Mucosa of gallbladder (tissue), 1 donor: ENCODE measurements around the gene RASA4. TPM values are rescaled to one million over a fixed set of nuclear protein-coding genes. Genes with fewer than 3 reads are reported as not detected.
A peak's percentile ranks its signal among the peaks of the same experiment; 100 is the strongest.
"Not testable (repeated sequence)": the region's sequence is repeated elsewhere in the genome, so short reads cannot be mapped to it uniquely, and the experiment has no call there.

ENCODE experiments used
- DNase-seq: peaks from one replicate; pipeline ENCODE4 v3.0.0-alpha.2; 2020; ENCODE audit warnings: low spot score
- total RNA-seq: library from RNA; stranded (reverse); gene quantifications from one replicate; pipeline ENCODE4 v1.2.1, GENCODE V29; 2021
- donor health status: DM: no; HTN: no; CAD: no.

Gene RASA4
- 52.0 TPM for total RNA-seq

DNA sequence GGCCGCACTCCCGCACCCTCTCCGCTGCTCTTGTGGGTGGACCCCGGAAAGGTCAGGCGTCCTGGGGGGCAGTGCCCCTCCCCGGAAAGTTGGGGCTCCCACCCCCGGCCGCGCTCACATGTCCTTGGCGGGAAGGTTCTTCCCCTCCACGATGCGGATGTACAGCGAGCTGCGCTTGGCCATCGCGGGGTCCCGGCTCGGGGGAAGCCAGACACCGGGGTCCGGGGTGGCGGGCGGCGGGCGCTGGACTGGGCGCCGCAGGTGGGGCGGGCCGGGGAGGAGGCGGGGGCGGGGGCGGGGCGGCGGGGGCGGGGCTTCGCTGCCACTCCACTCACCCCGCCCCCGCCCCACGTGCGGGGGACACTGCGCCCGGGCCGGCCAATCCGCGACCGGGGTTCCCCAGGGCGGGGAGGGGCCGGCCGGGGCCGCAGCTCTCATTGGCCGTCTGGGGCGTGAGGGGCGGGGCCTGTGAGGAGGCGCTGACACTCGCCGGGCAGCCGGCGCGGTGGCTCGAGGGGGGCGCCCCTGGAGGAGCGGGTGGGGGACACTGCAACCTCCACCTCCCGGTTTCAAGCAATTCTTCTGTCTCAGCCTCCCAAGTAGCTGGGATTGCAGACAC lies at the start of gene RASA4:
TSS of gene RASA4 (minus strand) at position 250 of the 619 bp plus-strand sequence. CDS start at position 183, 67 bp downstream.
- peak; percentile 42 for DNase-seq

DNA sequence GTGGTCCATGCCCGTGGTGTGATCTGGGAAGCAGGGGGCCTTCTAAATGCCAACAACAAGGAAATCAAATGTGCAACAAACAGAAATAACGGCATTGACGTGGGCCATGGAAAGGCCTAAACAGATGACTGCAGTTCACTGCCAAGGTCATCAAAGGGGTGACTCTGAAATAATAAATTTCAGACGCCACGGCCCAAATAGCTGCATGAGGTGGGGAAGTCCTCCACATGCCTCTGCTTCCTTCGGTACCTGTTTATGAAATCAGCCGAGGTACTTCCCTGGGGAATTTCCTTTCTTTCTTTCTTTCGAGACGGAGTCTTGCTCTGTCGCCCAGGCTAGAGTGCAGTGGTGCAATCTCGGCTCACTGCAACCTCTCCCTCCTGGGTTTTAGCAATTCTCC lies 48.2 kb upstream of the RASA4 start:
- not testable (repeated sequence) for DNase-seq

DNA sequence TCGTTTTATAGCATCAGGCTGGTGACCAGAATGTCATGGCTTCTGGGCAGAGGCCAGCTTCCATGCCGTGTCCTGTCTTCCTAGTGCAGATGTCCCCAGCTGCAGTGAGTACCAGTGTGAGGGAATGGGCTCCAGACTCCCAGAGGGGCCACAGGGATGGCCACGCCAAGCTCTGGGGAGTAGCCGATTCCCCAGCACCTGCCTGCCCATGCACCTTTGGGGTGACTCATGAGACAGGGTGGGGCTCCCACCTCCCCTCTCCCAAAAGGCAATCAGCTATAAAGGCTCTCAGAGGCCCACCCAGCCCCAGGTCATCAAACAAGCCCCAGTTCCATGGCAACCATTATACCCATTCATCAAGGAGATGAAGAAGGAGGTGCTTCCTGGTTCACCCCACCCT lies 33.4 kb upstream of the RASA4 start, which contains the start of gene SPDYE2B:
TSS of gene SPDYE2B (plus strand) at position 396 of the 400 bp plus-strand sequence. CDS start 2,030 bp downstream, outside the sequence.
- not testable (repeated sequence) for DNase-seq

DNA sequence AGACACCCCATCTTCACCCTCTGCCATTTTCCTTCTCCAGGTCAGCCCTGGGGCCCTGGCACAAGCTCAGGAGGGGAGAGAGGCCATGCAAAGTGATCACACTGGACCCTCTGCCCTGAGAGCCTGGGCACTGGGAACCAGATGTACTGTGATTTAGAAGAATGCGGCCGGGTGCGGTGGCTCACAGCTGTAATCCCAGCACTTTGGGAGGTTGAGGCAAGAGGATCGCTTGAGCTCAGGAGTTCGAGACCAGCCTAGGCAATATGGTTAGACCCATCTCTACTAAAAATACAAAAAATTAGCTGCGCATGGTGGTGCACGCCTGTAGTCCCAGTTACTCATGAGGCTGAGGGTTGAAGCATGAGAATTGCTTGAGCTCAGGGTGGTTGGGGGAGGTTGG lies 31.3 kb upstream of the RASA4 start:
- DNase-seq = not testable (repeated sequence)

DNA sequence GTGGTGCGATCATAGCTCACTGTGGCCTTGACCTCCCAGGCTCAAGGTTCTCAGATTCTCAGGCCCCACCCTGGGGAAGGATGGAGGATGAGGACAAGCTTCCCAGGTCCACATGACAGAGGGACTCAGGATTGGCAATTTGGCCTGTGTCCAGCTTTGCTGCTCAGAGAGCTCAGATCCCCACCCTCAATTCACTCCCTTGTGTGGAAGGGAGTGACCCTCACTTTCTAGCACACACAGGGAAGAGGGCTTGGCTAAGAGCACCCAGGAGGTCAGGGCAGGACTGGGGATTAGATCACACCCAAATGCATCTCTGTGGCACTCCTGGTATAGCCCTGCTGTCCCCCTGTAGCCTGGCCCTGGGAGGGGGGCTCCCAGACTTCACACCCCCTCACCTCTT lies 26.8 kb upstream of the RASA4 start:
- not testable (repeated sequence) for DNase-seq

DNA sequence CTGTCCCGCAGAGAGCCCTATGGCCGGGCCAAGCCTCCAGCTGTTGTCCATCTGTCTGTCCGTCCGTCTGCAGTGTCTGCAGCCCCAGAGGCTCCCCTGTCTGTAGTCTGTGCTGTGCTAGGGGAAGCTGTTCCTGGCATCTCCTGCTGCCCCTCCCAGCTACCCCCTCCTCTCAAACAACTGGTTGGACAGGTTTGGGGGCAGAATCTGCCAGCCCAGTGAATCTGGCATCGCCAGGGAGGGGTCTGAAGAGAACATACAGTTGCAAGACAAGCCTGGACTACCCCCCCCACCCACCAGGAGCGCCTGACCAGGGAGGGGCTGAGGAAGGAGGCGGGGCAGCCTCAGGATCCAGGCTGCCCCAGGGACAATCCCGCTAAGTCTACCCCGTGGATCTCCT lies 26.1 kb upstream of the RASA4 start, which contains the start of gene UPK3BL1:
TSS of gene UPK3BL1 (minus strand) at position 101 of the 400 bp plus-strand sequence. CDS start at position 51, 50 bp downstream.
- not testable (repeated sequence) for DNase-seq

DNA sequence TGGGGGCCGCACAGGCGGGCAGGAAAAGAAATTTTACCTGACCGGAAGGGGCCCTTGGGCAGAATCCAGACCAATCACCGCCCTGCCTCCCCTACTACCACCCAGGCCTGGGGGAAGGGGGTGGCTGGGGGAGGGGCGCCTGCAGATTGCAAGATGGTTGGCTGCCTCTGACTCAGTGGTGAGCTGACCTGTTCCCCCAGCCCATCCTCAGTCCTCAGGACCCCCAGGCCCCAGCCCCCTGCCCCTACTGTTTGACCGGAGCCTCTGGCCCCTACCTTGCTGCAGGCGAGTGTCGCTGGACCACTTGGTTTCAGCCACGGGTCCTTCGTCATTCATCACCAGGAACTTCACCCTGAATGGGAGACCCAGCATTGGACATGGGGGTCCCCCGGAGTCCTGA lies 22.3 kb upstream of the RASA4 start:
- DNase-seq = not testable (repeated sequence)

DNA sequence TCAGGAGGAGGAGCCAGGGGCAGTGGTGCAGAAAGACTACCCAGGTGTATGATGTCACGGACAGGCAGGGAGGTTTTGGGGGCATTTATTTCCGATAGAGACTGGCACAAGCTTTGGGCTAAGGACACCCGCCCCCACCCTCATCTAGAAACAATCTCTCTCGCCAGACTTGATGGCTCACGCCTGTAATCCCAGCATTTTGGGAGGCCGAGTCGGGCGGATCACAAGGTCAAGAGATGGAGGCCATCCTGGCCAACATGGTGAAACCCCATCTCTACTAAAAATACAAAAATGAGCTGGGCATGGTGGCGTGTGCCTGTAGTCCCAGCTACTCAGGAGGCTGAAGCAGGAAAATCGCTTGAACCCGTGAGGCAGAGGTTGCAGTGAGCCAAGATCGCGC lies 20.4 kb upstream of the RASA4 start:
- not testable (repeated sequence) for DNase-seq

DNA sequence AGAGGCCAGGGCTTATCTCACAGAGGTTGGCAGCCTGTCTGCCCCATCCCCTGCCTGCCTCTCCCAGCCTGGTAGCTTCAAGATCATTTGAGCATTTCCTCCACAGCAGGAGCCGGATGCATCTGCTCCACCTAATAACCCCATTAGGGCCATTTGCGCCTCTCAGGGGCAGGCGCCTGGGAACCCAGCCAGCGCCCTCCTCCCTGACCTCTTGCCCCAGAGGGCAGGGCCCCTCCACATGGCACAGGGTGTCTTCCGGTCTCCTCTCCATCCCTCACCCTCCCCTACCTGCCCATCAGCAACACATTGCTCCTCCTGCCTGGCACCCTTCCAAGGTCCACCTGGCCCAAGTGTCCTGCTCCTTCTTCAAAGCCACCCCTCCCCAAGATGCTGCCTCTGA lies 18.8 kb upstream of the RASA4 start:
- not testable (repeated sequence) for DNase-seq

DNA sequence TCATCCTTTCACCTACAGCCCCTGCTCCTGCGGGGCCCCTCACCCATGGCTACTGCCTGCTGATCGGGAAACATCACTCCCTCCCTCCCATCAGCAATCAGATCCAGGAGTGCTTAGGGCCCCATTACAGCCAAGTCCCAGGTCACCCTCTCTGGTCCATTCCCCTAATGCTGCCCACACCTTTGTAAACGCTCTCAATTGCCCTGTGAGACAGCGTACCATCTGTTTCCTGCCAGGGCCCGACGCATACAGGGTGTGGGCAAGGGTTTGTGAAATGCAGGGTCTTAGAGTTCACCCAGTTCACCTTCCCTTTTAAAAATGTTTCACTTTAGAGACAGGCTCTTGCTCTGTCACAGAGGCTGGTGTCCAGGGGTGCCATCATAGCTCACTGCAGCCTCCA lies 17.7 kb upstream of the RASA4 start:
- DNase-seq = not testable (repeated sequence)

DNA sequence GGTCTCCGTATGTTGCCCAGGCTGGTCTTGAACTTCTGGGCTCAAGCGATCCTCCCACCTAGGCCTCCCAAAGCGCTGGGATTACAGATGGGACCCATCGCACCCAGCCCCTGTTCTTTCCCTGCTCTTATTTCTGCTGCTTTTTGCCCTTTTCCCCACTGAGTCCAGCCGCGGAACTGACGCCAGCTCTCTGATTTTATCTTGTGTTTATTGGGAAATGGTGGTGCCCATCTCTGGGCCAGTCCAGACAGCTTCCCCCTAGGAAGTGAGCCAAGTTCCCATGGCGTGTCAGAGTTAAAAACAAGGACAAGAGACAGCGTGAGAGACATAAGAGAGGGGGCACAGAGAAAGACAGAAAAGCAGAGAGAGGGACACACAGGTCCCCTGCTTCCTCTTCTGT lies 14.1 kb upstream of the RASA4 start:
- DNase-seq = not testable (repeated sequence)

DNA sequence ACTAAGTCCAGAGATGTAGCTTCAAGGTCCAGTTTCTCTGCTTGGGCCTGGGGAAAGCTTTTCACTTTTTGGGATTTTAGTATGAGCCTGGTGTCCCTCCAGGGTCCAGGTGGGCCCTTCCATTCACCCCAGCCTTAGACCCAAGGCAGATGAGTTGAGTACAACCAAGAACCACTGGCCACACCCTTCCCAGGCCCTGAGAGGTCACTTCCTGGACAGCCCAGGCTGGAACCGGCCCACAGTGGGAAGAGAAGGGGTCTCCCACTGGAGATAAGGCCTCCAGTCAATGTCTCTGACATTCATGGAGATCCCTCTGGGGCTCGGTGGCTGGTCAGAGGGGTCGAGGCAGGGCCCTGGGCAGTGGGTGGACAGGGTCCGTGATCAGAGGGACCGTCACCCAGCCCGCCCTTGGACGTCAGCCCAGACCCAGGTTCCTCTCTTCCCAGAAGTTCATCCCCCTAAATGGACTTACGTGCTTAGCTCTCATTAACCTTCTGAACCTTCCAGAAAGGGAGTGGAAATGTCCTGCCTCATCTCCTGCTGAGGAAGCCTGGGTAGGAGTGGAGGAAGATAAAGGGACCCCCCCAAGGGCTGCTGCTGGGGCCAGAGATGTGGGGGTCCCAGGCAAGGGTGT lies 10.8 kb upstream of the RASA4 start:
- not testable (repeated sequence) for DNase-seq

DNA sequence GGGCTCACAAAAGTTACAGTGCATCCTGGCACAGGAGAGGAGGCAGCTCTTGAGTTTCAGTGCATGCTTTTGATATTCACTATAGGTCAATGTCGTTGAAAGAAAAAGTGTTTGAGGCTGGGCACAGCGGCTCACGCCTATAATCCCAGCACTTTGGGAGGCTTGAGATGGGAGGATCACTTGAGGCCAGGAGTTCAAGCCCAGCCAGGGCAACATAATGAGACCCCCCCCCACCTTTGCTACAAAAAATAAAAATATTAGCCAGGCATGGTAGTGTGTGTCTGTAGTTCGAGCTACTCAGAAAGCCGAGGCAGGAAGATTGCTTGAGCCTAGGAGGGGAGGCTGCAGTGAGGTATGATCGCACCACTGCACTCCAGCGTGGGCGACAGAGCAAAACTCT lies 1.6 kb upstream of the RASA4 start:
- not testable (repeated sequence) for DNase-seq

DNA sequence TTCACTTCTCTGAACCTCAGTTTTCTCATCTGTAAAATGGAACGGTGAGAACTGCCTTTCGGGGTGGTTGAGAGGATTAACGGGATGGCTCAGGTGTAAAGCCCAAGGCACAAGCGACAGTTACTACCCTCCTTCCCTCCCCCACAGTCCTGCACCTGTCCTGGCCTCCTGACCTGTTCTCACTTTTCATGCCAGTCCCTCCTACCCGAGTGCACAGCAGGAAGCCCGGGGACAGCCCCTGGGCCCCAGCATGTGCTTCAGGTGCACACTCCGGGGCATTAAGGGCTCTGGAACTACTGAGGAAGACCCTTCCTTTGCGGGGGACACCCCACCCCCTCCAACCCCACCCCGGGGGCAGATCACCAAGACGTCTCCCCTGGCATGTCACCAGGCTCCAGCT lies 626 bp downstream of the RASA4 start:
- DNase-seq = not testable (repeated sequence)

DNA sequence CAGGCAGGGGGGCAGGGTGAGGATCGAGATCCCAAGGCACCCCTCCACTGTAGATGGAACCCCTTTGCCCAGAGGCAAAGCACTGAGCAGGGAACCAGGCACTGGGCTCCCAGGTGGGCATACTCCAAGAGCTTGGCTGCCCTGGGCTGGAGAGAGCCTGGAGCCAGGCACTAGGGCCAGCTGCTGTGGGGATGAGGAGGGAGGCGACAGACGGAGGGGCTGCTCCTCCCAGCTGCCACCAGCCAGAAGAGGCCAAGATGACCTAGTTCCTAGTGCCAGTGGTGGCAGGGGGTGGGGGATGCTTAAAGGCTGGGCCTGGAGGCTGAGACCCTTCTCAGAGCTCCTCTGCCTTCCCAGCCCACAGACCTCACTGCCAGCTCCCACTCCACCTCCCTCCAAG lies 1.7 kb downstream of the RASA4 start:
- DNase-seq = not testable (repeated sequence)

DNA sequence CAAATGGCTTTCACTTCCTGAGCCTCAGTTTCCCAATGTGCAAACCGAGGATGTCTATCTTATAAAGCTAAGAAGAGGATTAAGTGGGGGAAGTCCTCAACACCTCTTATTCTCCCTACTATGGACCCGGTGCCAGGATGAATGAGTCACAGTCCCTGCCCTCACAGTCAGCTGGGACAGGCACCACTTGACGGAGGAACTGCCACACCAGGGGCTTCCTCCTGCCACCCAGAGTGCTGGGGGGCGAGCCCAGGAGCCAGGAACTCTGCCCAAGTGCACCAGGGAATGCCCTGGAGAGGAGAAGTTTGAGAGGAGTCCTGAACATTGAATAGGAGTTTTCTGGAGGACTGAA lies 2.2 kb downstream of the RASA4 start:
- DNase-seq = not testable (repeated sequence)

DNA sequence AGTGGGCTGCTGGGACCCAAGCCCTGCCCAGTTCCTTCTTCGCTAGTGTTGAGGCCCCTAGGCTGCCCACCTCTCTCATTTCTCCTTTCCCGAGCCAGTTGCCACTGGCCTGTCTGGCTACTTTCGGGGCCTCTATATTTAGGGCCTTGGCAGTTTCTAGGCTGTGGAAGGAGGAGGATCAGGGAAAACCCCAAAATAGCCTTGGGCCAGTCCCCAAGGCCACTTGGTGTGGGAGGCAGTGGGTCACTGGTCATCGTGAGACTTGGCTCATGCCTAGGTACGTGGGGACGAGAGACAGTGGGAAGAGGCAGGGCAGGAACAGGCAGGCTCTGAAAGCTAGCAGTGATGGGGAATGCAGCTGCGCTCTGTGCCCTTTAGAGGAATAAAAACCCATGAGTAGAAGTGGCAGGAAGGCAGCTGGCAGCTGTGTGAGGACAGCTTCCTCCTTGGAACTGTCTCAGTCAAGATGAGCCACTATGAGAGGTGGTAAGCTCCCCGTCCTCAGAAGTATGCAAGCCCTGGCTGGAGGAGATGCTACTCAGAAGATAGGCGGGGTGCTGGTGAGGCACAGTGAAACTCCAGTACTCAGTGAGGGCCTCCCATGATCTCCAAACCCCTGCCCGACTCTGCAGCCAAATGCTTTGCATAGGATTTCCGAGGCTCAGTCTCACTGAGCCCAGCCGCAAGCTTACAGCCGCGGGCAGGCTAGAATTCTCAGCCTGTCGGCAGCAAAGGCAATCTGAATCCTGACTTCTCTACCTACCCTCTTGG lies 2.8 kb downstream of the RASA4 start:
- peak; percentile 27 for DNase-seq

DNA sequence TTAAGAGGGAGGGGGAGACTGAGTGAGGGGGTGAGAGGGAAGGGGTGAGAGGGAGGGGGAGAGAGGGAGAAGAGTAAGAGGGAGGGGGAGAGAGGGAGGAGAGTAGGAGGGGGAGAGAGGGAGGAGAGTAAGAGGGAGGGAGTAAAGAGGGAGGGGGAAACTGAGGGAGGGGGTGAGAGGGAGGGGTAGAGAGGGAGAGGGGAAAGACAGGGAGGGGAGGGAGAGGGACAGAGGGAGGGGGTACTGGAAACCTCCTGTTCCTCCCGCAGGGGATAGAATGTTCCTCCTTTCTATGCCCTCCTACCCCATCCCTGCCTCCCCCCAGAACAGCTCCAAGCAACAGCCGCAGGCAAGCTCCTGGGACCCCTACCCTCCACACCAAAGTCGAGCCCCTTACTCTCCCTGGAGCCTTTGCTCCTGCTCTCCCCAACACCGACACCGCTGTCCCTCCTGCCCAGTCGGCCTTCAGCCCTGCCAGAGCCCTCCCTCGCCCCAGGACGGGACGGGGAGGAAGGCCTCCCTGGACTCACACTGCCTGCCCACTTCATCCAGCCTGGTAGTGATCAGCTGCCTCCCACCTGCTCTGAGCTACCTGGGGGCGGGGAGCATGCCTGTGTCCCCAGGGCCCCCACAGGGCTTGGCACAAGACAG lies 4.8 kb downstream of the RASA4 start:
- peak; percentile 12 for DNase-seq

DNA sequence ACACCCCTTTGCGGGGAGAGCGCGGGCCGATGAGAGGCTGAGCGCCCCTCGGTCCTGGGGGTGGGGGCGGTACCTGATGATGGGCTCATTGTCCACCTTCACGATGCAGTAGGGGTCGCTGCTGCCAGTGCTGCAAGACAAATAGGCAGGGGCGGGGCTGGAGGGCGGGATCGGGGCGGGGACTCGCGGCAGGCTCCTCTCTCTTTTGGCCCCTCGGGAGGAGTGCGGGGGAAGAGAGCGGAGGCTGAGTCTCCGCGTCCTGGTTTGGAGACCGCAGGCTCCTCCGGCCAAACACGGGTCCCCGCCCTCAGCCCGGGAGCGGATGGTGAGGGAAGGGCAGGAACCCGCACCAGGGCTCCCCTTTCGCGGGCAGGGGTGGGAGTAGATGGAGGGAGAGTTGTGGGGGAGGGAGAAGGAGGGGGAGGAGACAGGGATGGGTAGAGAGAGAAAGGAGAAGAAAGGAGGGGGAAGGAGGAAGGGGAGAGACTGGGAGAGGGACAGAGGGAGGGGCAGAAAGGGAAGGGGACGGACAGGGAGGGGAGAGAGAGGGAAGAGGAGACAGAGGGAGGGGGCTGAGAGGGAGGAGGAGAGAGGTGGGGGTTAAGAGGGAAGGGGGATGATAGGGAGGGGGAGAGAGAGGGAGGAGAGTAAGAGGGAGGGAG lies 5.4 kb downstream of the RASA4 start:
- not testable (repeated sequence) for DNase-seq

DNA sequence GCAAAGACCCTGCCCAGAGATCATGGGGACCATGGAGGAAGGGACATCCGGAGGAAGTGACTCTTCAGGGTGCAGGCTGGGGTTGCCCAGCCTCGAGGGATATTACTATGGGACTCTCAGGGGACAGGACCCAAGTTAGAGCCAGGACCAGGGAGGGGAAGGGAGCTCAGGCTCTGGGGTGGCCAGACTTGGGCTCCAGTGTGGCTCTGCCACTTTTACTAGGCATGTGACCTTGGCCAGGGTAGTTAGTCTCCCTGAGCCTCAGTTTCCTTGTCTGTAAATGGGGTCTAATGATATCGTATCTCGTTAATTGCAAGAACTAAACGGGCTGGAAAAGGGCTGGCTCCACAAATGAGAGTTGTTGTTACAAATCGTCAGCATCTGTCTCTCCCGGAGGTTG lies 6.1 kb downstream of the RASA4 start:
- not testable (repeated sequence) for DNase-seq

DNA sequence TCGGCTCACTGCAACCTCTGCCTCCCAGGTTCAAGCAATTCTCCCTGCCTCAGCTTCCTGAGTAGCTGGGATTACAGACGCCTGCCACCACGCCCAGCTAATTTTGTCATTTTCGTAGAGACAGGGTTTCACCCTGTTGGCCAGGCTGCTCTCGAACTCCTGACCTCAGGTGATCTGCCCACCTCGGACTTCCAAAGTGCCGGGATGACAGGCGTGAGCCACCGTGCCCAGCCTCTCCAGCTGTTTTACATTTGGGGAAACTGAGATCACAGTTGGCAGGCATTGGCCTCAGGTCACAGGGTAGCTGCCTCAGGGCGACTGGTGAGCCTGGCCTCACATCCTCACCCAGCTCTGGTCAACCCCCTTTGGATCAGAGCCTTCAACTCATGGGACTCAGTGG lies 6.8 kb downstream of the RASA4 start:
- not testable (repeated sequence) for DNase-seq
